Activated CD8-positive, alpha-beta T cell treated with anti-CD3 and anti-CD28 coated beads for 36 hours (primary cell): ENCODE results near the gene EHMT1. TPM values are rescaled to one million over a fixed set of nuclear protein-coding genes. Genes with fewer than 3 reads are reported as not detected.
A peak's percentile ranks its signal among the peaks of the same experiment; 100 is the strongest.

Source experiments
- ATAC-seq: fragments of 200-7000 bp; cut with Tn5 transposase; one replicate; pipeline ENCODE4 v1.10.0; 2021; ENCODE audit warnings: mild to moderate bottlenecking, moderate library complexity
- CTCF ChIA-PET: fragments of 350-600 bp; sonication (Branson Sonifier 250); formaldehyde crosslinking; loops from one replicate; lab custom pipeline; 2021; ENCODE audit warnings: antibody characterized with exemption; lab: Charles Lee
- POLR2A ChIA-PET: fragments of 350-600 bp; sonication (Branson Sonifier 250); formaldehyde crosslinking; loops from one replicate; lab custom pipeline; 2021; ENCODE audit warnings: antibody characterized with exemption; lab: Charles Lee
- DNase-seq: peaks from one replicate; pipeline ENCODE4 v3.0.0-alpha.2; 2020
- H3K27ac Mint-ChIP-seq: one replicate; pipeline ENCODE4 v1.8.0; 2021; ENCODE audit warnings: mild to moderate bottlenecking, mixed read lengths
- H3K27me3 Mint-ChIP-seq: one replicate; pipeline ENCODE4 v1.8.0; 2021; ENCODE audit warnings: mixed read lengths
- H3K36me3 Mint-ChIP-seq: one replicate; pipeline ENCODE4 v1.8.0; 2021; ENCODE audit warnings: low read depth, mixed read lengths
- H3K4me1 Mint-ChIP-seq: one replicate; pipeline ENCODE4 v1.8.0; 2021; ENCODE audit warnings: low read depth, mixed read lengths
- H3K4me3 Mint-ChIP-seq: one replicate; pipeline ENCODE4 v1.8.0; 2021; ENCODE audit warnings: mild to moderate bottlenecking, moderate library complexity, mixed read lengths
- H3K9me3 Mint-ChIP-seq: one replicate; pipeline ENCODE4 v1.8.0; 2021; ENCODE audit warnings: mixed read lengths
- CTCF ChIP-seq: fragments of 200-600 bp; IDR thresholded peaks from one replicate; pipeline ENCODE4 v1.8.0; 2022; ENCODE audit warnings: antibody characterized with exemption, mild to moderate bottlenecking
- intact Hi-C: fragments of 100-400 bp; cut with micrococcal nuclease; formaldehyde crosslinking; loops from one replicate; pipeline ENCODE4 v1.10.0; 2022
- total RNA-seq, 2 experiments: library from RNA; stranded (reverse); gene quantifications; one replicate each; pipeline ENCODE4 v1.2.3, GENCODE V29; 2021

The EHMT1 gene
- total RNA-seq, 2 experiments from 2014 or later = 62.1 to 67.1 TPM

GRCh38 chr9:137727716-137728115, 108.9 kb downstream of the EHMT1 start:
- Mint-ChIP-seq H3K4me3 (no peak overlapping the region), H3K27me3 (no peaks in the 10 kb centered on the region), H3K27ac (peak overlapping the region; percentile 25), H3K4me1 (peaks cover 31% of the 10 kb centered on the region), H3K9me3 (peaks cover 12% of the 10 kb centered on the region), H3K36me3 (peaks cover 77% of the 10 kb centered on the region)
- POLR2A ChIA-PET = no interaction called here
- intact Hi-C loops = no loop called here
- ATAC-seq (no peak), DNase-seq (no peak)
- CTCF ChIA-PET = no interaction called here
- TF ChIP-seq CTCF = no peak

- intact Hi-C loops = no loop called here
- Mint-ChIP-seq H3K27ac (no peak overlapping the region), H3K9me3 (peaks cover 21% of the 10 kb centered on the region), H3K4me3 (no peak overlapping the region), H3K4me1 (peaks cover 27% of the 10 kb centered on the region), H3K27me3 (no peaks in the 10 kb centered on the region), H3K36me3 (peaks cover 83% of the 10 kb centered on the region)
- DNase-seq = no peak
- no peak for TF ChIP-seq CTCF
- ChIA-PET CTCF (interaction anchor here (0.7 kb wide), 1 partner anchor 33 kb away, joined by 4 read pairs; no protein-coding TSS in a partner anchor), POLR2A (no interaction called here)
- no peak for ATAC-seq
Observed at GRCh38 chr9:137728444-137729311, 109.9 kb downstream of the EHMT1 start.

GRCh38 chr9:137731216-137731946, 112.6 kb downstream of the EHMT1 start:
- no peak for TF ChIP-seq CTCF
- CTCF ChIA-PET = no interaction called here
- Mint-ChIP-seq H3K4me1 (peaks cover 8% of the 10 kb centered on the region), H3K4me3 (no peak overlapping the region), H3K27ac (no peak overlapping the region), H3K27me3 (no peaks in the 10 kb centered on the region), H3K36me3 (peaks cover 78% of the 10 kb centered on the region), H3K9me3 (peaks cover 21% of the 10 kb centered on the region)
- POLR2A ChIA-PET = no interaction called here
- DNase-seq (no peak), ATAC-seq (no peak)
- intact Hi-C loops = no loop called here

- H3K36me3 Mint-ChIP-seq = peaks cover 71% of the 10 kb centered on the region
- DNase-seq (no peak), ATAC-seq (no peak)
- TF ChIP-seq CTCF = no peak
- H3K27ac Mint-ChIP-seq = no peak overlapping the region
- POLR2A ChIA-PET = no interaction called here
- no peaks in the 10 kb centered on the region for H3K27me3 Mint-ChIP-seq
- CTCF ChIA-PET = no interaction called here
- H3K4me1 Mint-ChIP-seq = peaks cover 3% of the 10 kb centered on the region
- intact Hi-C loops = no loop called here
- no peak overlapping the region for H3K4me3 Mint-ChIP-seq
- H3K9me3 Mint-ChIP-seq = peaks cover 21% of the 10 kb centered on the region
Observed at GRCh38 chr9:137731947-137732813, 113.4 kb downstream of the EHMT1 start.
